ENCODE data around the gene CDYL.
A peak's percentile ranks its signal among the peaks of the same experiment; 100 is the strongest.

The CDYL gene

GRCh38 chr6:4788482-4788881, 12.3 kb downstream of the CDYL start:
- H3K14ac ChIP-seq (ENCODE audit: low read length): no peak overlapping the region
- H2BK5ac ChIP-seq (ENCODE audit: low read length): no peak overlapping the region
- no peak overlapping the region for H3K4ac ChIP-seq (ENCODE audit: low read length)
- H3K9me3 ChIP-seq (replicated peaks in 1 of 2; ENCODE audit: control insufficient read depth in 2 of 2, insufficient read depth in 1 of 2, low read depth in 1 of 2, low read length in 2 of 2): peaks cover 0 to 16% of the 10 kb centered on the region in 2 donors
- no peaks in the 10 kb centered on the region for H3K27me3 ChIP-seq (ENCODE audit: control insufficient read depth in 3 of 3, insufficient read depth in 3 of 3, low read depth in 1 of 3, low read length in 3 of 3)
- H3K9ac ChIP-seq (ENCODE audit: low read depth, low read length, poor library complexity): no peak overlapping the region
- no peak overlapping the region for H3K4me2 ChIP-seq (ENCODE audit: insufficient read depth, low read length, poor library complexity, severe bottlenecking)
- H3K36me3 ChIP-seq (replicated peaks in 1 of 2; ENCODE audit: control insufficient read depth in 2 of 2, insufficient read depth in 2 of 2, low read length in 2 of 2): no peaks in the 10 kb centered on the region
- no peak overlapping the region for H3K18ac ChIP-seq (ENCODE audit: low read length)
- no peak overlapping the region for H2BK12ac ChIP-seq (ENCODE audit: low read length)
- no peak for DNase-seq (ENCODE audit: low spot score)
- peaks cover 11% of the 10 kb centered on the region for H3K79me1 ChIP-seq (ENCODE audit: low read depth, low read length)
- no peak overlapping the region for H2AFZ ChIP-seq (ENCODE audit: low read length)
- no peak overlapping the region for H4K8ac ChIP-seq (ENCODE audit: low read depth, low read length)
- H3K4me1 ChIP-seq (ENCODE audit: control insufficient read depth in 2 of 2, insufficient read depth in 1 of 2, low read depth in 1 of 2, low read length in 2 of 2): peaks cover 0 to 1% of the 10 kb centered on the region in 2 donors
- no peak overlapping the region for H3K27ac ChIP-seq (replicated peaks; ENCODE audit: low read length)
- WGBS, 2 donors (ENCODE audit: extremely low coverage in 2 of 2, insufficient read length in 2 of 2, insufficient replicate concordance in 1 of 2): no CpG with 5 or more reads among the region's 6 CpGs
- H2AK5ac ChIP-seq (ENCODE audit: low read depth, low read length): no peak overlapping the region
- H4K91ac ChIP-seq (ENCODE audit: low read depth, low read length, poor library complexity): no peak overlapping the region
- H2BK15ac ChIP-seq (ENCODE audit: low read length): no peak overlapping the region
- no peak overlapping the region for H2BK120ac ChIP-seq (ENCODE audit: low read depth, low read length)
- no peak overlapping the region for H3K23ac ChIP-seq (ENCODE audit: low read depth, low read length, poor library complexity)
- H3K4me3 ChIP-seq (ENCODE audit: low read length in 2 of 2): no peak overlapping the region

DNA sequence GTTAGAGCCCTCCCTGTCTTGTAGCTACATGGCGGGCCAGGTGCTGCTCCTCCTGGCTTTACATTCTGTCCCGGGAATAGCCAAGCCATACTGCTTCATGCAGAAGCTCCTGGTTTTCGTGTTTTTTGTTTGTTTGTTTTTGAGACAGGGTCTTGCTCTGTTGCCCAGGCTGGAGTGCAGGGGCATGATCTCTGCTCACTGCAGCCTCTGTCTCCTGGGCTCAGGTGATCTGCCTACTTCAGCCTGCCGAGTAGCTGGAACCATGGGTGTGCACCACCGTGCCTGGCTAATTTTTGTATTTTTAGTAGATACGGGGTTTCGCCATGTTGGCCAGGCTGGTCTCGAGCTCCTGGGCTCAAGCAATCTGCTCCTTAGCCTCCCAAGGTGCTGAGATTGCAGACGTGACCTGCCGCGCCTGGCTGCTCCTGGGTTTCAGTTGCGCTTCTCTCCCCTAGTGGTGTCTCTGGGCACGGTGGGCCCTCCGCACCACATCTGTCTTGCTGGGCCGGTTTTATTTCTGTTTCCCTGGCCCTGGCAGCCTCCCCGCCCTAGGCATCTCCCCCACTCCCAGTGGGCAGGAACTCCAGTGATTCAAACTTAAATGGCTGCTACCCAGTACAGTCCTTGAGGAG, 12.9 kb downstream of the CDYL start:
- no peak overlapping the region for H3K14ac ChIP-seq (ENCODE audit: low read length)
- no peak overlapping the region for H2AFZ ChIP-seq (ENCODE audit: low read length)
- H3K4me2 ChIP-seq (ENCODE audit: insufficient read depth, low read length, poor library complexity, severe bottlenecking): no peak overlapping the region
- H4K91ac ChIP-seq (ENCODE audit: low read depth, low read length, poor library complexity): no peak overlapping the region
- H2BK12ac ChIP-seq (ENCODE audit: low read length): no peak overlapping the region
- no peak for DNase-seq (ENCODE audit: low spot score)
- H4K8ac ChIP-seq (ENCODE audit: low read depth, low read length): no peak overlapping the region
- H3K27me3 ChIP-seq (ENCODE audit: control insufficient read depth in 3 of 3, insufficient read depth in 3 of 3, low read depth in 1 of 3, low read length in 3 of 3): no peaks in the 10 kb centered on the region
- H2BK15ac ChIP-seq (ENCODE audit: low read length): no peak overlapping the region
- peaks cover 11% of the 10 kb centered on the region for H3K79me1 ChIP-seq (ENCODE audit: low read depth, low read length)
- H3K23ac ChIP-seq (ENCODE audit: low read depth, low read length, poor library complexity): no peak overlapping the region
- H2AK5ac ChIP-seq (ENCODE audit: low read depth, low read length): no peak overlapping the region
- no peak overlapping the region for H3K4me3 ChIP-seq (ENCODE audit: low read length in 2 of 2)
- peak overlapping the region; percentile 35 for H3K18ac ChIP-seq (ENCODE audit: low read length)
- no peak overlapping the region for H2BK120ac ChIP-seq (ENCODE audit: low read depth, low read length)
- no CpG with 5 or more reads among the region's 16 CpGs for WGBS, 2 donors (ENCODE audit: extremely low coverage in 2 of 2, insufficient read length in 2 of 2, insufficient replicate concordance in 1 of 2)
- H3K4ac ChIP-seq (ENCODE audit: low read length): no peak overlapping the region
- H3K27ac ChIP-seq (replicated peaks; ENCODE audit: low read length): no peak overlapping the region
- H3K36me3 ChIP-seq (replicated peaks in 1 of 2; ENCODE audit: control insufficient read depth in 2 of 2, insufficient read depth in 2 of 2, low read length in 2 of 2): no peaks in the 10 kb centered on the region
- peaks cover 0 to 3% of the 10 kb centered on the region in 2 donors for H3K4me1 ChIP-seq (ENCODE audit: control insufficient read depth in 2 of 2, insufficient read depth in 1 of 2, low read depth in 1 of 2, low read length in 2 of 2)
- H2BK5ac ChIP-seq (ENCODE audit: low read length): no peak overlapping the region
- no peak overlapping the region for H3K9ac ChIP-seq (ENCODE audit: low read depth, low read length, poor library complexity)
- H3K9me3 ChIP-seq (replicated peaks in 1 of 2; ENCODE audit: control insufficient read depth in 2 of 2, insufficient read depth in 1 of 2, low read depth in 1 of 2, low read length in 2 of 2): peaks cover 0 to 10% of the 10 kb centered on the region in 2 donors

DNA sequence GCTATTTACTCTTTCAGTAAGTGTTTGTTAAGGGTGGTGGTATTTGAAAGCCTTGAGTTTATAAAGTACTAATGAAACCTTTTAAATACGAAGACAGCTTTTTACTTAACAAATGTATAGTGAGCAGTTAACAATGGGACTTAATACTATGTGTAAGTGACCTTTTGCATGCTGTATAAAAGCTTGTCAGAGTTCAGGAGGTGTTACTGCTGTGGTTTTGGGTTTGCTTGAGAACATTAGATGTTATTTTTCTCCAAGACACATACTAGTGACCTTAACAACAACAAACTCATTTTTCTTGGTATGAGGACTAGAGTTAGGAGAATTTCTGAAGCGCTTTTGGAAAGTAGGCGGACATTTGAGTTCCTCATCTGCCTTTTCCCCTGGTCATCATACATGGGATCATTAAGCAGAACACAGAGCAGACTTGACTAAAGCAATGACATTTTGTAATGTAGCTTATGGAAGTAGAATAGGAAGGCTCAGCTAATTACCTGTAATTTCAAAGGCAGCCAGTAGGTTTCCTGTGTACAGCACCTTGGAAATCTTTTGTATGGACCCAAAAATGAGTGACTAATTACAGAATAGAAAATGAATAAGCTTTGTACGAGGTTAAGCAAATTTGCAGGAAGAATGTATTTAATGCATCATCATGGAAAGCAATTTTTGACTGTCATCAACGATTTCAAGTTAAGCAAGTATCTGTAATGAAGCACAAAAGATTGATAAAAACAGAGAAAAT, 14.1 kb downstream of the CDYL start:
- Histone ChIP-seq H3K4me1 (ENCODE audit: control insufficient read depth in 2 of 2, insufficient read depth in 1 of 2, low read depth in 1 of 2, low read length in 2 of 2) (peaks cover 0 to 3% of the 10 kb centered on the region in 2 donors), H2BK15ac (ENCODE audit: low read length) (no peak overlapping the region), H4K91ac (ENCODE audit: low read depth, low read length, poor library complexity) (no peak overlapping the region), H3K9me3 (replicated peaks in 1 of 2; ENCODE audit: control insufficient read depth in 2 of 2, insufficient read depth in 1 of 2, low read depth in 1 of 2, low read length in 2 of 2) (no peaks in the 10 kb centered on the region), H3K27ac (replicated peaks; ENCODE audit: low read length) (no peak overlapping the region), H2BK120ac (ENCODE audit: low read depth, low read length) (no peak overlapping the region), H2AK5ac (ENCODE audit: low read depth, low read length) (no peak overlapping the region), H4K8ac (ENCODE audit: low read depth, low read length) (no peak overlapping the region), H3K4ac (ENCODE audit: low read length) (no peak overlapping the region), H3K23ac (ENCODE audit: low read depth, low read length, poor library complexity) (no peak overlapping the region), H3K18ac (ENCODE audit: low read length) (no peak overlapping the region), H2AFZ (ENCODE audit: low read length) (no peak overlapping the region), H2BK12ac (ENCODE audit: low read length) (no peak overlapping the region), H3K9ac (ENCODE audit: low read depth, low read length, poor library complexity) (no peak overlapping the region), H3K27me3 (ENCODE audit: control insufficient read depth in 3 of 3, insufficient read depth in 3 of 3, low read depth in 1 of 3, low read length in 3 of 3) (no peaks in the 10 kb centered on the region), H3K79me1 (ENCODE audit: low read depth, low read length) (peaks cover 8% of the 10 kb centered on the region), H2BK5ac (ENCODE audit: low read length) (no peak overlapping the region), H3K14ac (ENCODE audit: low read length) (no peak overlapping the region), H3K4me3 (ENCODE audit: low read length in 2 of 2) (no peak overlapping the region), H3K4me2 (ENCODE audit: insufficient read depth, low read length, poor library complexity, severe bottlenecking) (no peak overlapping the region), H3K36me3 (replicated peaks in 1 of 2; ENCODE audit: control insufficient read depth in 2 of 2, insufficient read depth in 2 of 2, low read length in 2 of 2) (no peaks in the 10 kb centered on the region)
- no CpG with 5 or more reads among the region's 5 CpGs for WGBS, 2 donors (ENCODE audit: extremely low coverage in 2 of 2, insufficient read length in 2 of 2, insufficient replicate concordance in 1 of 2)
- no peak for DNase-seq (ENCODE audit: low spot score)

GRCh38 chr6:4794140-4794707, 18.0 kb downstream of the CDYL start:
- no peak overlapping the region for H3K18ac ChIP-seq (ENCODE audit: low read length)
- no peaks in the 10 kb centered on the region for H3K27me3 ChIP-seq (ENCODE audit: control insufficient read depth in 3 of 3, insufficient read depth in 3 of 3, low read depth in 1 of 3, low read length in 3 of 3)
- no peak overlapping the region for H2BK5ac ChIP-seq (ENCODE audit: low read length)
- H4K8ac ChIP-seq (ENCODE audit: low read depth, low read length): no peak overlapping the region
- no peak overlapping the region for H2BK15ac ChIP-seq (ENCODE audit: low read length)
- H3K9me3 ChIP-seq (replicated peaks in 1 of 2; ENCODE audit: control insufficient read depth in 2 of 2, insufficient read depth in 1 of 2, low read depth in 1 of 2, low read length in 2 of 2): peaks cover 0 to 2% of the 10 kb centered on the region in 2 donors
- H4K91ac ChIP-seq (ENCODE audit: low read depth, low read length, poor library complexity): no peak overlapping the region
- no peak overlapping the region for H3K4me3 ChIP-seq (ENCODE audit: low read length in 2 of 2)
- no peak overlapping the region for H2AK5ac ChIP-seq (ENCODE audit: low read depth, low read length)
- no peak for DNase-seq (ENCODE audit: low spot score)
- H3K14ac ChIP-seq (ENCODE audit: low read length): no peak overlapping the region
- H3K36me3 ChIP-seq (replicated peaks in 1 of 2; ENCODE audit: control insufficient read depth in 2 of 2, insufficient read depth in 2 of 2, low read length in 2 of 2): no peaks in the 10 kb centered on the region
- no peak overlapping the region for H2BK12ac ChIP-seq (ENCODE audit: low read length)
- H3K4ac ChIP-seq (ENCODE audit: low read length): no peak overlapping the region
- peaks cover under 1% of the 10 kb centered on the region for H3K79me1 ChIP-seq (ENCODE audit: low read depth, low read length)
- no peak overlapping the region for H3K27ac ChIP-seq (replicated peaks; ENCODE audit: low read length)
- H2AFZ ChIP-seq (ENCODE audit: low read length): no peak overlapping the region
- H3K23ac ChIP-seq (ENCODE audit: low read depth, low read length, poor library complexity): no peak overlapping the region
- H3K9ac ChIP-seq (ENCODE audit: low read depth, low read length, poor library complexity): no peak overlapping the region
- H2BK120ac ChIP-seq (ENCODE audit: low read depth, low read length): no peak overlapping the region
- no peak overlapping the region for H3K4me2 ChIP-seq (ENCODE audit: insufficient read depth, low read length, poor library complexity, severe bottlenecking)
- H3K4me1 ChIP-seq (ENCODE audit: control insufficient read depth in 2 of 2, insufficient read depth in 1 of 2, low read depth in 1 of 2, low read length in 2 of 2): peaks cover 0 to 1% of the 10 kb centered on the region in 2 donors
- no CpG with 5 or more reads among the region's 15 CpGs for WGBS, 2 donors (ENCODE audit: extremely low coverage in 2 of 2, insufficient read length in 2 of 2, insufficient replicate concordance in 1 of 2)

Measured in neuronal stem cell (in vitro differentiated cells).